Activated naive CD8-positive, alpha-beta T cell (primary cell): Measurements from ENCODE around the gene RTKN2.
"Not testable (repeated sequence)": the region's sequence is repeated elsewhere in the genome, so short reads cannot be mapped to it uniquely, and the experiment has no call there.

ENCODE experiments used
- H3K27ac Mint-ChIP-seq: one replicate; pipeline ENCODE4 v1.8.0; 2021; ENCODE audit warnings: mixed read lengths
- H3K27me3 Mint-ChIP-seq: one replicate; pipeline ENCODE4 v1.8.0; 2021; ENCODE audit warnings: mixed read lengths
- H3K36me3 Mint-ChIP-seq: one replicate; pipeline ENCODE4 v1.8.0; 2021; ENCODE audit warnings: mixed read lengths
- H3K4me1 Mint-ChIP-seq: one replicate; pipeline ENCODE4 v1.8.0; 2021; ENCODE audit warnings: low read depth, mixed read lengths
- H3K4me3 Mint-ChIP-seq: one replicate; pipeline ENCODE4 v1.8.0; 2021; ENCODE audit warnings: mild to moderate bottlenecking, mixed read lengths
- H3K9me3 Mint-ChIP-seq: one replicate; pipeline ENCODE4 v1.8.0; 2021; ENCODE audit warnings: low read depth, mixed read lengths

RTKN2 gene

GRCh38 chr10:62268399-62269114 lies at the start of gene RTKN2:
RTKN2 (minus strand) TSS chr10:62268844; CDS start chr10:62268610, 234 bp downstream.
- H3K4me3 Mint-ChIP-seq: peak within 1 kb of the TSS; percentile 92
- peak within 1 kb of the TSS; percentile 25 for H3K27ac Mint-ChIP-seq
- H3K36me3 Mint-ChIP-seq: no peaks in the 10 kb centered on the region
- peaks cover 7% of the 10 kb centered on the region for H3K4me1 Mint-ChIP-seq
- H3K27me3 Mint-ChIP-seq: peaks cover 17% of the 10 kb centered on the region
- H3K9me3 Mint-ChIP-seq: no peaks in the 10 kb centered on the region

- H3K27me3 Mint-ChIP-seq: peaks cover 13% of the 10 kb centered on the region
- no peak overlapping the region for H3K27ac Mint-ChIP-seq
- H3K4me1 Mint-ChIP-seq: no peaks in the 10 kb centered on the region
- no peak overlapping the region for H3K4me3 Mint-ChIP-seq
- no peaks in the 10 kb centered on the region for H3K9me3 Mint-ChIP-seq
- no peaks in the 10 kb centered on the region for H3K36me3 Mint-ChIP-seq
Observed at GRCh38 chr10:62317257-62317656, 48.6 kb upstream of the RTKN2 start.

DNA sequence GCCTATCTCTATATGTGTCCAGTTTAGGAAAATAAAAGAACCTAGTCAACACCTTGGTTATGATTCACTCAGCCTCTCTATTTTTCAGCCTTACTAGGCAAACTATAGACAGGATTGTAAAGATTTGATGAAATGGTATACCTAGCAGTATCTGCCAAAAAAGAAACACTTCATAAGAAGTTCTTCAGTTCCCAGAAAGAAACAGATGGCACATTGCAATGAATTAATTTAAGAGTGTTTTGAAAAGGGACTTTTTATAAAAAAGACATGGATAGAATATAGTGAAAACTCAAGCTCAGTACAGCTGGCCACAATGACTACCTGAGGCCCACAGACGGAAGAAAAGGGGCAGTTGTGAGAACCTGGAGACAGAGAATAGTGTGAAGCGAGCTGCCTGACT lies 40.6 kb upstream of the RTKN2 start:
- Mint-ChIP-seq H3K36me3 (no peaks in the 10 kb centered on the region), H3K27me3 (peaks cover 2% of the 10 kb centered on the region), H3K4me3 (no peak overlapping the region), H3K9me3 (no peaks in the 10 kb centered on the region), H3K27ac (no peak overlapping the region), H3K4me1 (peaks cover 18% of the 10 kb centered on the region)

DNA sequence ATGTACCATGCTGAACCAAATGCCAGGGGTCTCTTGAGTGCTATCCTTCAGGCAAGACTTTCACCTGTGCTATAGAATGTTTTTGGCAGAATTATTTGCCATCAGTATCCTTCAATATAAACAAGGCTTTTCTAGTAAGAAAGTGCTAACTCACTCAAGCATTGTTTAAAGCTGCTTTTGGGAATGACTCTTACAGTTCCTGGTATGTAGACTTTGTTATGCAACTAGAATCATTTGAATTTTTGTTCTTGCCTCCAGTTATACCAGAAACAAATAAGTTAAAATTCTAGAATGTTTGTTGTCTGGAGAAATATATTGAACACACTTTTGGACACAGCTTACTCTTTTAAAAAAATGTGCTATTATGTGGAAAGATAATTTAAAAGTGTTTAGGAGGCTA lies 39.5 kb upstream of the RTKN2 start:
- Mint-ChIP-seq H3K36me3 (no peaks in the 10 kb centered on the region), H3K4me1 (peaks cover 18% of the 10 kb centered on the region), H3K27ac (no peak overlapping the region), H3K9me3 (no peaks in the 10 kb centered on the region), H3K27me3 (peaks cover 2% of the 10 kb centered on the region), H3K4me3 (no peak overlapping the region)

DNA sequence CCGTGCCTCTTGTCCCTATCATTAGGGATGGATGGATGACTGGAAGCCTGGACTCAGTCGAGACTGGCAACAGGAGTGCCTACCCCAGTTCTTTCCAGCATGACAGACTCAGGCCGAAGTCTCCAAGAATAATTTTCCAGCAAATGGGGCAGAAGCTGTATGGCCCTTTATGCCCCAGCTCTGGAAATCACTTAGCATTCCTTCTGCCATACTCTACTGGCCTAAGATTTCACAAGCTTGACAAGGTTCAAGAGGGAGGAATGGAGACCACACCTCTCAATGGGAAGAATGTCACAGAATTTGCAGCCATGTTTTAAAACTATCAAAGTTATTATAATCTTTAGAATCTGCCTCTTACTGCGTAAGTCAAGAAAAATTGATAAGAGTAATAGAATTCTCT lies 39.0 kb upstream of the RTKN2 start:
- no peaks in the 10 kb centered on the region for H3K9me3 Mint-ChIP-seq
- no peak overlapping the region for H3K4me3 Mint-ChIP-seq
- peaks cover 18% of the 10 kb centered on the region for H3K4me1 Mint-ChIP-seq
- no peak overlapping the region for H3K27ac Mint-ChIP-seq
- no peaks in the 10 kb centered on the region for H3K36me3 Mint-ChIP-seq
- peaks cover 2% of the 10 kb centered on the region for H3K27me3 Mint-ChIP-seq

DNA sequence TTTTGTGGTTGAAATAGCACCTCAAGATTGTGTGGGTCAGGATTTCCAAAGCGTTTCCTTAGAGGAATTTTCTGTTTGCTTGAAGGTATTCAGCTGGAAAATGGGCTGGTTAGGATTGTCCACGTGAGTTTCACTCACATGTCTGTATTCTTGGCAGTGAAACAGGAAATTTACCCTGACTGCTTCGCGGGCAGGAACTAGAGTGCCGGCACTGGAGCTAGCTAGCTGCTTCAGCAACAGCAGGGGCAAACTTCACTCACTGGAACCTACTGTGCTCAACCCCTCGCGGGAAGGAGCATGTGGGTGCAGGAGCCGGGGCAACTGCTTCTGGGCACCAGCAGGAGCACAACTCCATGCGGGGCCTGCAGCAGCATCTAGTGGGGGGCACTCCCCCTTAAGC lies 38.0 kb upstream of the RTKN2 start:
- H3K27me3 Mint-ChIP-seq: peaks cover 2% of the 10 kb centered on the region
- H3K9me3 Mint-ChIP-seq: no peaks in the 10 kb centered on the region
- H3K4me1 Mint-ChIP-seq: peaks cover 18% of the 10 kb centered on the region
- H3K36me3 Mint-ChIP-seq: no peaks in the 10 kb centered on the region
- no peak overlapping the region for H3K27ac Mint-ChIP-seq
- H3K4me3 Mint-ChIP-seq: no peak overlapping the region

GRCh38 chr10:62305813-62306212 lies 37.2 kb upstream of the RTKN2 start:
- Mint-ChIP-seq H3K36me3 (no peaks in the 10 kb centered on the region), H3K4me3 (no peak overlapping the region), H3K9me3 (no peaks in the 10 kb centered on the region), H3K4me1 (peaks cover 18% of the 10 kb centered on the region), H3K27me3 (peaks cover 2% of the 10 kb centered on the region), H3K27ac (no peak overlapping the region)

DNA sequence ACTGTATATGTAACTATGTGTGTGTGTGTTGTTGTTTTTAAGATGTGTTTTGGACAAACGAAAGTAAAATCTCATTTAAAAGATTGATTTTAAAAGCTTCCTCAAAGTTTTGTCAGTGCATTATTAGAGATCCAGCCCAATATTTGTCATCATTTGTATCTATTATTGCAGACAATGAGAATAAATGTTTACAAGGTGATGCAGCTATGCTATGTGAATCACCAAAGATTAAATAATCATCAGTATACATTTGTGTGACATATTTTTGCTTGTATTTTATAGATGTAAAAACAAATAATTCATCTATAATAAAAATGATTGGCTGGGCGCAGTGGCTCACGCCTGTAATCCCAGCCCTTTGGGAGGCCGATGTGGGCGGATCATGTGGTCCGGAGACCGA lies 35.3 kb upstream of the RTKN2 start:
- Mint-ChIP-seq H3K9me3 (peaks cover 4% of the 10 kb centered on the region), H3K36me3 (no peaks in the 10 kb centered on the region), H3K4me1 (peaks cover 18% of the 10 kb centered on the region), H3K4me3 (no peak overlapping the region), H3K27ac (no peak overlapping the region), H3K27me3 (no peaks in the 10 kb centered on the region)

DNA sequence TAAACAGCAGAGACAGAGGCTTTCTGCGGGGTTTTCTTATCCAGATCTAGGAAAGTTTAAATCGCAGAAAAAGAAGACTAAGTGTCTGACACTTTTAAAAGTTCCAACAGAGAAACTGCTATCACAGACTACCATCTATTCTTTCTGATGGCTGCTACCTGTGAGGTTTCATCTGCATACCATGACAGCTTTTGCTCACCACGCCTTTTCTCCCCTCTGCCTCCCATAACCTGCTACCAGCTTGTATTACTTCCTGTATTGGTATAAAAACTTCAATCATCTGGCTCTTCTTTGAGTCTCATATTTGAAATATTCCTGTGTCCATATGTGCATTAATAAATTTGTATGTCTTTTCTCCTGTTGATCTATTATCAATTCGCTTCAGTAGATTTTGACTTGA lies 34.1 kb upstream of the RTKN2 start:
- Mint-ChIP-seq H3K27ac (no peak overlapping the region), H3K4me1 (peaks cover 18% of the 10 kb centered on the region), H3K9me3 (peaks cover 5% of the 10 kb centered on the region), H3K36me3 (no peaks in the 10 kb centered on the region), H3K4me3 (no peak overlapping the region), H3K27me3 (no peaks in the 10 kb centered on the region)

GRCh38 chr10:62297857-62298256 lies 29.2 kb upstream of the RTKN2 start:
- no peak overlapping the region for H3K4me3 Mint-ChIP-seq
- H3K27ac Mint-ChIP-seq: no peak overlapping the region
- H3K36me3 Mint-ChIP-seq: no peaks in the 10 kb centered on the region
- H3K27me3 Mint-ChIP-seq: peaks cover 2% of the 10 kb centered on the region
- H3K4me1 Mint-ChIP-seq: no peaks in the 10 kb centered on the region
- peaks cover 5% of the 10 kb centered on the region for H3K9me3 Mint-ChIP-seq

DNA sequence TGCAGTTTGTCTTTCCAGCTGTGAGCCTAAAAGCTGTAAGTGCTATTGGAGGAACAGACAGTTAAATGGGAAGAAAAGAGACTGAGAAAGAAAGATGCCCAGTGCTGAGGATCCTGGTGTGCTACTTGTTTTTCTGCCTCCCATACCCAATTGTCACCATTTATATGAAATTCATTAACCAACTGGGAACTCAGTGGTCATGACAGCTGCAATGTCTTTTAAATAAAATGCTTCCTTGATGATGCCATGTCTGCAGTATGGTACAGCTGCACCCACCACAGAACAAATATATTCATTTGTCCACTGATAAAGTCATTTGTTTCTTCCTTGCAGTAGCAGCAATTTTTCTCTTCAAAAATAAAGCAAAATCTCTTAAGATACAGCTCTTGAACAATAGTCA lies 15.6 kb upstream of the RTKN2 start:
- no peaks in the 10 kb centered on the region for H3K4me1 Mint-ChIP-seq
- H3K27me3 Mint-ChIP-seq: no peaks in the 10 kb centered on the region
- no peak overlapping the region for H3K4me3 Mint-ChIP-seq
- H3K36me3 Mint-ChIP-seq: no peaks in the 10 kb centered on the region
- H3K27ac Mint-ChIP-seq: no peak overlapping the region
- H3K9me3 Mint-ChIP-seq: no peaks in the 10 kb centered on the region

- H3K4me1 Mint-ChIP-seq, H3K27ac Mint-ChIP-seq, H3K4me3 Mint-ChIP-seq, H3K27me3 Mint-ChIP-seq, H3K36me3 Mint-ChIP-seq, H3K9me3 Mint-ChIP-seq: not testable (repeated sequence)
Observed at GRCh38 chr10:62281348-62281747, 12.7 kb upstream of the RTKN2 start.

GRCh38 chr10:62280392-62280791 lies 11.7 kb upstream of the RTKN2 start:
- not testable (repeated sequence) for H3K27me3 Mint-ChIP-seq, H3K36me3 Mint-ChIP-seq, H3K4me1 Mint-ChIP-seq, H3K9me3 Mint-ChIP-seq, H3K4me3 Mint-ChIP-seq, H3K27ac Mint-ChIP-seq

- Mint-ChIP-seq H3K4me3 (no peak overlapping the region), H3K9me3 (no peaks in the 10 kb centered on the region), H3K36me3 (no peaks in the 10 kb centered on the region), H3K27me3 (peaks cover 2% of the 10 kb centered on the region), H3K4me1 (no peaks in the 10 kb centered on the region), H3K27ac (no peak overlapping the region)
Observed at GRCh38 chr10:62278441-62278910, 9.8 kb upstream of the RTKN2 start.

- H3K27me3 Mint-ChIP-seq: peaks cover 2% of the 10 kb centered on the region
- H3K36me3 Mint-ChIP-seq: no peaks in the 10 kb centered on the region
- no peaks in the 10 kb centered on the region for H3K9me3 Mint-ChIP-seq
- no peak overlapping the region for H3K4me3 Mint-ChIP-seq
- H3K4me1 Mint-ChIP-seq: no peaks in the 10 kb centered on the region
- H3K27ac Mint-ChIP-seq: no peak overlapping the region
Observed at GRCh38 chr10:62277971-62278370, 9.3 kb upstream of the RTKN2 start.

- no peaks in the 10 kb centered on the region for H3K9me3 Mint-ChIP-seq
- peaks cover 7% of the 10 kb centered on the region for H3K4me1 Mint-ChIP-seq
- H3K36me3 Mint-ChIP-seq: no peaks in the 10 kb centered on the region
- H3K27me3 Mint-ChIP-seq: peaks cover 17% of the 10 kb centered on the region
- H3K4me3 Mint-ChIP-seq: peak overlapping the region; percentile 44
- H3K27ac Mint-ChIP-seq: no peak overlapping the region
Observed at GRCh38 chr10:62270020-62270419, 1.4 kb upstream of the RTKN2 start.
